ENCODE results near the gene CDK5.
"Not testable (repeated sequence)": the region's sequence is repeated elsewhere in the genome, so short reads cannot be mapped to it uniquely, and the experiment has no call there.

Gene CDK5

DNA sequence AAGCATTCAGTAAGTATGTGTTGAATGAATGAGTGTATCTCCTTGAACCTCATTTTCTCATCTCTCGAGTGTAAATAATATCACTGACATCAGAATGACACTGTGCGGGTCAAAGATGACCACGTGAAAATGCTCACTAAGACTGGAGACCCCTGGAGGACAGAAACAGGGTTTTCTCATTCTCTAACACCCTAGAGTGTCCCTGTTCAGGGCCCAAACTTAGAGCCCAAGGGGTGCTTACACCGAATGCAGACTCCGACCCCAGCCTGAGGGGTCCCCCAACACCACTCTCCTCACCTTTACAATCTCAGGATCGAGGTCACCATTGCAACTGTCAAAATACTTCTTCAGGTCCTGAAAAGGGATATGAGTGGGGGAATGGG, 1.4 kb downstream of the CDK5 start:
- no peak for DNase-seq

DNA sequence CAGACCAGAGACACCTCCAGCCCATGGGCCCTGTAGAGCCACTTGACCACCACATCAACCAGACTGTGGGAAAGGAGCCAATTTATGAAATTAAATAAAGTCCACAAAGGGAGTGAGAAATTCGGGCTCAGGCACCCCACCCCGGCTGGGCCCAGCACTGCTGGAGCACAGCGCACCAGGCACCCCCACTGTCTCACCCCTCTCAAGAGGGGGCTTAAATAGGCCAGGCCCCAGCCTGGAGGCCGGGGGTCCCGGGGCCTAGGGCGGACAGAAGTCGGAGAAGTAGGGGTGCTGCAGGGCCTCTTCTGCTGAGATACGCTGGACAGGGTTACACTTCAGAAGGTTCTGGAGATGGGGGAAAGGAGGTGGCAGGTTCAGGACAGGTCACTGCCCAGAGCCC, 3.9 kb downstream of the CDK5 start:
- DNase-seq = no peak

DNA sequence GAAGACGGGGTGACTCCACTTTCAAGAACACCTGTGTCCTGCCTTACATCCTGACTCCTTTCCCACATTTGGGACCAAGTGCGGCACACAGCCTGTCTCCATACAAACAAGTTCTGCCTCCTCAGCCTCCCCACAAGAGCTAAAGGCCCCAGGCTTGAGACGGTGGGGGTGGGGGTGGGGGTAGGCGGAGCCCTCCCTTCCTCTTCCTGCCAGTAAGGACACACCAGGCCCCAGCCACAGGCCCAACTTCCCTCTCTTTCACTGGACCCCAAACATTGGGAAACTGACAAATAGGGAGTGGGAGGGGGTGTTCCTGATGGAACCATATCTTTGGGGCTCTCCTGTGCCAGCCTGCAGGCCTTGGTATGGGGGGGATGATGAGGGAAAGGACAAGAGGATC, 4.6 kb downstream of the CDK5 start:
- DNase-seq = no peak

DNA sequence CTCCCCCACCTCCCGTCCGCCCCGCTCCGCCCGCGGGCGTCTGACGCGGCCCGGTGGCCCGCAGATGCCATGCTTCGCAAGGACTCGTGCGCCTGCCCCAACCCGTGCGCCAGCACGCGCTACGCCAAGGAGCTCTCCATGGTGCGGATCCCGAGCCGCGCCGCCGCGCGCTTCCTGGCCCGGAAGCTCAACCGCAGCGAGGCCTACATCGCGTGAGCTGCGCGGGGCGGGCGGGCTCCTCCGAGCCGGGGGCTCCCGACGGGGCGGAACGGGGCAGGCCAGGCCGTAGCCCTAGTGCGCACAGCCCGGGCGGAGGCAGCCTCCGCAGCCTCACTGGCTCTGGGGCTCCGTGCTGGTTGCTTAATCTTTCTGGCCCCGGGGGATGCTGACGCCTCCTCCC, 6.6 kb downstream of the CDK5 start:
- peak in 3 of 5 donors; percentile 42 to 57 (median 57) for DNase-seq

DNA sequence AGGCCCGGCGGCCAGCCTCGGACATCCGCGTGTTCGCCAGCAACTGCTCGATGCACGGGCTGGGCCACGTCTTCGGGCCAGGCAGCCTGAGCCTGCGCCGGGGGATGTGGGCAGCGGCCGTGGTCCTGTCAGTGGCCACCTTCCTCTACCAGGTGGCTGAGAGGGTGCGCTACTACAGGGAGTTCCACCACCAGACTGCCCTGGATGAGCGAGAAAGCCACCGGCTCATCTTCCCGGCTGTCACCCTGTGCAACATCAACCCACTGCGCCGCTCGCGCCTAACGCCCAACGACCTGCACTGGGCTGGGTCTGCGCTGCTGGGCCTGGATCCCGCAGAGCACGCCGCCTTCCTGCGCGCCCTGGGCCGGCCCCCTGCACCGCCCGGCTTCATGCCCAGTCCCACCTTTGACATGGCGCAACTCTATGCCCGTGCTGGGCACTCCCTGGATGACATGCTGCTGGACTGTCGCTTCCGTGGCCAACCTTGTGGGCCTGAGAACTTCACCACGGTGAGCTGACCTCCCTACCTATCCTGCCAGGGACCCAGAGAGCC, 8.7 kb downstream of the CDK5 start:
- DNase-seq = no peak

DNA sequence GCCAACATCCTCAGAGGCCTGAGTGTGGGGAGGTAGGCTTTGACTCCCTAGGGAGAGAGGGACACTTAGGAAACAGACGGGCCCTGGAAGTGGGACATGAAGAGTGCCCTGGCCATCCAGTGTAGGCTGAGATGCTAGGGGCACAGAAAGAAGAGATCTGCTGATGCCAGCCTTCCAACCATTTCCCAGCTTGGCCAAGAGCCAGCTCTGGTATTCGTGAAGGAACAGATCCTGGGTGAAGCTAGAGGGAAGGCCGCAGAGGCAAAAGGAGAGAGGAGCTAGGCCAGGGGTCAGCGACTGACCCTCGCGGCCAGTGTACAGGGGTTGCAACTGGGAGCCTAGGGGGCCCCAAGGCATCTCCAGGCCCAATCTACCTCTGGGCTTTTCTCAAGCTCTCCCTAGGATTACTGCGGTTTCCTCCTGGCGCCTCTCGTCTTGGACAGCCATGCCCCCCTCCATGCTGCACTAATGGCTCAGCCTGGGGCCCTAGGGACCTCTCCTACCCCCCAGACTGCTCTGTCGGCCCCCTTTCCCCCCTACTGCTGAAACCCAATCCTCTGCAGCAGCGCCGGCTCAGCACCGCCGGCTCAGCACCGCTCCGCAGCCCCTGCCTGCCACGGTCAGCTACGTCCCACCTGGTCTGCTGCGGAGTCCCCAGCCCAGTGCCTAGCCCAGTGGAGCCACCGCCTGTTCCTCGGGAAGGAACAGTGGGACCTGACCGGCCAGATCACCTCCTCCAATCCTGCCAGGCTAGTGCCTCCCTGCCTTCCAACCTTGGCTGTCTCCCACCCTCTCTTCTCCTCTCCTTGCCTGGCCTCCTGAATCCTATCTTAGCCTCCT, 9.5 kb downstream of the CDK5 start, which contains the start of gene ASIC3:
TSS of gene ASIC3 (plus strand) at position 556 of the 840 bp plus-strand sequence. CDS start 355 bp downstream, outside the sequence.
- no peak for DNase-seq

DNA sequence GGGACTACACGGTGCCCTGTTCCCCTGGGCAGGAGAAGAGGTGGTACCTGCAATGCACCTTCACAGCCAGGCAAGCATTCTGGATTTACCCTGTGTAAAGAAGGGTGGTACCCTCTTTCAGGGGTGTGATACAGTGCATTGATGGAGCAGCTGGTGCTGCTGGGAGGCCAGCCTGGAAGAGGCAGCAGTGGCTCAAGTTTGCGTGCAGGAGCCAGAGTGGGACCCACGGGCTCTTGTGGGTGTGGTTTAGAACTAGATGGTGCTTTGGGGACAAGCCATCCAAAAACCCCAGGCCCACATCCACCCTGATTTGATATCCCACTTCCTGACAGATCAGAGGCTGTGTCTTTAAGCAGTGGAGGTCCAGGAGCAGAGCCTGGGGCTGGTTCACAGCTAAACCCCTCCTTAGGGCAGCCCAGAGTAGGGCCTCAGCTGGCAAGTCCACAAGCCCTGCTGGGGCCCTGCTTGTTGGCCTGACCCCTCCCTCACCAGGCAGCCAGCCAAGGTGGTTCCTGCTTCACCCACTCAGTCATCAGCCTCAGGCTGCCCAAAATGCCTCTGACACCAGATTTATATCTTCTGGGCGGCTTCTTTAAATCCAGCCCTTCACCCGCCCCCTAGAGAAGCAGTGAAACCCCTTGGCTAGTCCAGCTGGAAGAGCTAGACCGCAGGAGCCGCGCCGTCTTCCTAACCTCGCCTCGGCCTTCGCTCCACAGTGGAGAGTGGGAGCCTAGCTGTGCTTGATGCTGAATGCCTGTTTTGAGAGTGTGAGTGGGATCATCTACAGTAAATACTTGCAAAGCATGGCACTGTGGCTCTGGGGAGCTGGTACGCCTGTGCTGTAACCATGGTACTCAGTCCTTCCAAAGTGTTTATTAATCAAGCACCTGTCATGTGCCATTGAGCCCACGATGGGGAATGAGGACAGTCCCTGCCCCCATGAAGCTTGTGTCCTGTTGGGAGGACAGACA, 10.8 kb downstream of the CDK5 start:
- no peak for DNase-seq

DNA sequence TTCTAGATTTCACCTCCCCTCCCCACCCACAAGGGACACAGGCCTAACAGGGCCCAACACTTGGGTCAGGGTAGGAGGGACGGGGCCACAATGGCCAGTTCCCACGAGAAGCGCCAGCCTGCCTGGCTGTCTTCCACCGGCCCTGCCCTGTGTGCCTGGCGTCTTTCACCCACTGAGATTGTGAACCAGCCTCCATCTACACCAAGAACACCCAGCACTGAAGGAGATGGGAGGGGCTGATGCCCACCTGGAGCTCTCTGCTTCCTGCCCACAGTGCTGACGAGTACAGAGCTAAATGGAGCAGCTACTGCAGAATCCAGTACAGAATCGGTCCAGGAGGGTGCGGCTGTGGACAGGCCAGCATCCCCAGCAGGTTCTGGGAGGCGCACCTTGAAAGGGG, 11.7 kb downstream of the CDK5 start:
- DNase-seq = no peak

DNA sequence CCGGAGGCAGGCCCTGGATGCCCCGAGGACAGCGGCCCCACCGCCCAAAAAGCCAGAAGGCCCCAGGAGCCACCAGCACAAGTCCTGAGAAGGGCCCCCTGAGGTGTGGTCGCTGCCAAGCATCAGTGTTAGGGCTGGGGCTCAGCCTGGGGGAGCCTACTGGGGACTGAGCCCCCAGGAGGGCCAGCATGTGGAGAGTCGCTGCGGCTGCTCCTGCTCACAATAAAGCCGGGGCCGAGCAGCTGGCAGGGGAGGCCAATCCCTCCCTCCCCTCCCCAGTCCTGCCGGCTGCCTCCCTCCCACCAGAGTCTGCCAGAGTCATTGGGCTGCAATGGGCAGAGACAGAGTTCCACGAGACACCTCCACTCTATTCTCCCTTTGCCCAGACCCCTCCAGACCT, 12.4 kb downstream of the CDK5 start:
- DNase-seq = no peak

DNA sequence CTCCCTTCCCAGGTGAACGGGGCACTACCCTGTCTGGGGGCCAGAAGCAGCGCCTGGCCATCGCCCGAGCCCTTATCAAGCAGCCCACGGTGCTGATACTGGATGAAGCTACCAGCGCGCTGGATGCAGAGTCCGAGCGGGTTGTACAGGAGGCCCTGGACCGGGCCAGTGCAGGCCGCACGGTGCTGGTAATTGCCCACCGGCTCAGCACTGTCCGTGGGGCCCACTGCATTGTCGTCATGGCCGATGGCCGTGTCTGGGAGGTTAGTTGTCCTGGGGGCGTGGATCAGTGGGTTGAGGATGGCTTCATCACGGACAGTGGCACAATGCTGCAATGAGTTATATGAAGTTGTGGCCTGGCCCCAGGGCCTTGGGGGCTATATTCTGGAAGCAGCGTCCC, 13.7 kb downstream of the CDK5 start:
- DNase-seq = no peak

DNA sequence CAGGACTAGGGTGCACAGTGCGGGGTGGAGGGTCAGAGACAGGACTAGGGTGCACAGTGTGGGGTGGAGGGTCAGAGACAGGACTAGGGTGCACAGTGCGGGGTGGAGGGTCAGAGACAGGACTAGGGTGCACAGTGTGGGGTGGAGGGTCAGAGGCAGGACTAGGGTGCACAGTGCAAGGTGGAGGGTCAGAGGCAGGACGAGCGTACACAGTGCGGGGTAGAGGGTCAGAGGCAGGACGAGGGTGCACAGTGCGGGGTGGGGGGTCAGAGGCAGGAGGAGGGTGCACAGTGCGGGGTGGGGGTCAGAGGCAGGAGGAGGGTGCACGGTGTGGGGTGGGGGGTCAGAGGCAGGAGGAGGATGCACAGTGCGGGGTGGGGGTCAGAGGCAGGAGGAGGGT, 14.2 kb downstream of the CDK5 start:
- DNase-seq = not testable (repeated sequence)

DNA sequence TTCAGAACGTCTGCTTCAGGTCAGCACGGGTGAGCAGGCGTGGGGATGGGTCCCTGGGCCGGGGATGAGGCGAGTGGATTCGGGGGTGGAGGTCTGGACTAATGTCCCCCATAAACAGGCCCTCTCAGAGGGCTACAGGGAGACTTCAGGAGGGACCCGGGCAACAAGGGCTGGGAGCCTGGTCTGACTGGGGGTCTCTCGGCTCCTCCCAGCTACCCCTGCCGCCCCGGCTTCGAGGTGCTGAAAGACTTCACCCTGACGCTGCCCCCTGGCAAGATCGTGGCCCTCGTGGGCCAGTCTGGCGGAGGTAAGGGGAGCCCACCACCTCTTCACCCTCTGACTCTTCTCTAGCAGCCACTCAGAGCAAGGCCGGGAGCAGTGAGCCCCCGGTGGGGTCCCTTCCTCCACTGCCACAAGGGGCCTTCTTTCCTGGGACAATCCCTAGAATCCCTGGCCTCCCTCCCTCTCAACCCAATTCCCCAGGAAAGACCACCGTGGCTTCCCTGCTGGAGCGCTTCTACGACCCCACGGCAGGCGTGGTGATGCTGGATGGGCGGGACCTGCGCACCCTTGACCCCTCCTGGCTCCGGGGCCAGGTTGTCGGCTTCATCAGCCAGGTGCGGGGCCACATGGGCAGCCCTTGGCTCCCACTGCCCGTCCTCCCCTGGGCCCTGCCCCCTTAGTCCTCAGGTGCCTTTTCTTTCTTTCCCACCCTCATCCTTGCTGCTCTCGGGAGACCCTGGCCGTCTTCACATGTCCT, 16.9 kb downstream of the CDK5 start:
- DNase-seq = no peak

DNA sequence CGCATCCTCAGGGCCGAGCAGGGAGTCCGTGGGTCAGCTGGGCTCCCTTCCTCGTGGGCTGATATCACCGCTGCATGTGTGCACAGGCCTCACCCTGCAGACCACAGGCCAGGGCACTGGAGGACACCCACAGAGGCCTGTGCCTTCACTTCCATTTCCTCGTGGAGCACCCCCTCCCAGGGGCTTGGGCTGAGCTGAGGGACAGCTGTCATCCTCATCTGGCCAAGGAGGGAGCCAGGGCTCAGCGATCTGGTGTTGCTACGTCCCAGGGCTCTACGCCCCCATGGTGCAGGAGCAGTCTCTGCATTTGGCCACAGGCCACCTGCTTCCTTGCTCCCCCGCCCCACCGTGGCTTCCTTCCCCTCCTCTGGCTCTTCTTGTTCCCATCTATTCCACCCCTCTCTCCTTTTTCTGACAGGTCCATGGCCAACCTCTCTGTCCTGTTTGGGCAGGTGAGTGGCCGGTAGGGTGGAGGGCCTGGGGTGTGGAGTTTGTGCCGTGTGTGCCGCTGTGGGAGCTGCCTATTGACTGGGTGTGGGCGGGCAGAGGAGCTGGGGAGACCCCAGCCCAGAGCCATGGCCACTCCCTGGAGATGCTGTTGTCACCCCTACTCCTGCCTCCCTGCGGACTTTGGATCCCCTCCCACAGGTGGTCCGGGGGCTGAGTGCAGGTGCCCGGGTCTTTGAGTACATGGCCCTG, 17.7 kb downstream of the CDK5 start:
- DNase-seq = no peak

DNA sequence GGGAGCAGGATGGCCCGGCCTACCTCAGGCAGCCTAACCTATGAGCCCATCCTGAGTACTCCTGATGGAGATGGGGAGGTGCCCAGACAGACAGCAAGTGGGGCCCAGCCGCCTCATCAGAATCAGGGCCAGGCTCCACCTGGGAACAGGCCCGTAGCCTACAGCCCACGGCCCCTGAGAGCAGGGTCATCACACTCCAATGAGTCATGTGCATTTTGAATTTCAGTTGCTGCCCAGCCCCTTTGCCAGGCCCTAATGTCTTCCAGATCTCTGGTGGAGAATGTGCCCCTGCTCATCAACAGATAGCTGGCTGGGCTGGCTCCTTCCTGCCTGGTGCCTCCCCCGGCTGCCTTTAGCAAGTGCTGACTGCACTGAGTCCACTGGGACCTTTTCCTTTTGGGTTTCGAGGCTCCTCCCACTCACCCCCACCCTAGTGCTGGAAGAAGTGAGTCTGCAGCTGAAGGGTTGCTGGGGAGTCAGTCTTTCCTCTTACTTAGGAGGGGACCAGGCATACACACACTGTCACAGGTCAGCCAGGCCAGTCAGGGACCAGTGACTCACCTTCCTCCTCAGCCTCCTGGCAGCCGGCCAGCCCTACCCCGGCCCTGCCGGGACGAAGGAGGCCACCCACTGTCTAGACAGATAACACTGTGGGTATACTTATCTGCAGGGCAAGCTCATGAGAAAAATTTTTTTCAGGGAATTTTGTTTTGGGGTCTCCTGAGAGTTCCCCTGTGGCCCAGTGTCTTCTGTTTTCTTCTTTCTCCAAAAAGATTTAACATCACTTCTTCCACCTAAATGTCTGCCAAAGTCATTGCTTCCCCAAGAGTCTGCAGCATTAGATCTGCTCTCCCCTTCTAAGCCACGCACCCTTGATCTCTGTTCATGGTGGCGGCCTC, 18.5 kb downstream of the CDK5 start:
- DNase-seq = peak in 1 of 5 donors; percentile 33

DNA sequence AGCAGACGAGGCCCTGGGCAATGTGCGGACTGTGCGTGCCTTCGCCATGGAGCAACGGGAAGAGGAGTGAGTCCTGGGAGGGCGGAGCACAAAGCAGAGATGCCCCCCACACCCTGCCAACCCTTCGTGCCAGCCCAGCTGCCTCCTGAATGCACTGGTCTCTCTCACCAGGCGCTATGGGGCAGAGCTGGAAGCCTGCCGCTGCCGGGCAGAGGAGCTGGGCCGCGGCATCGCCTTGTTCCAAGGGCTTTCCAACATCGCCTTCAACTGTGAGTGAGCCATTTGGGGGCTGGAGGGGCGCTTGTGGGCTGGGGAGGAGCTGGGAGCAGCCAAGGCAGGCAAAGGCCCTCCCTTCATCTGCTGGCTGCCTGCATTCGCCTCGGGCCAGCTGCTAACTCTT, 21.8 kb downstream of the CDK5 start:
- no peak for DNase-seq

DNA sequence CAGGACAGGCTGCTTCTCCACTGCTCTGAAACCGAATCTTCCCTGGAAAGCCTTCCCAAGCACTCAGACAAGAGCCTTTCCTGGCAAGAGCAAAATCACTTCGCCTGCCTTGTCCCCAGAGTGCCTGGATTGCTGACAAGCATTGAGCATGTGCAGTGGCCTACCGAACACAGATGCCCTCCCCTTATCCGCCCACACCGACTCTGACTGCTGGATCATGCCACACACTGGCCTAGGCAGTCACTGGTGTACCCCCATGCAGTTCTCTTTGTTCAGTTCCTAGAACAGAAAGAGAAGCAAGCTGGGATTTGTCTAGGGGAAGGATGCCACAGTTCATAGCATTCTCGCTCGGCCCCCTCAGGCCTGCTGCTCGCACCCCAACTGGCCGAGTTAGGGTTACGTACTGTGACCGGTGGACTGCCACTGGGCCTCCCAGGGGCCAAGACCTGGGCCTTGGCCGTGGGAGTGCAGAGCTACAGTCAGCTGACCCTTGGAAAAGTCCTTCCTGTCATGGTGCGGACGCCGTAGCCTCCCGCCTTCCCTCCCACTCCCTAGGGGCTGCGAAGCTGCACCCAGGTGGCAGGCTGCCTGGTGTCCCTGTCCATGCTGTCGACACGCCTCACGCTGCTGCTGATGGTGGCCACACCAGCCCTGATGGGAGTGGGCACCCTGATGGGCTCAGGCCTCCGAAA, 22.5 kb downstream of the CDK5 start:
- no peak for DNase-seq

DNA sequence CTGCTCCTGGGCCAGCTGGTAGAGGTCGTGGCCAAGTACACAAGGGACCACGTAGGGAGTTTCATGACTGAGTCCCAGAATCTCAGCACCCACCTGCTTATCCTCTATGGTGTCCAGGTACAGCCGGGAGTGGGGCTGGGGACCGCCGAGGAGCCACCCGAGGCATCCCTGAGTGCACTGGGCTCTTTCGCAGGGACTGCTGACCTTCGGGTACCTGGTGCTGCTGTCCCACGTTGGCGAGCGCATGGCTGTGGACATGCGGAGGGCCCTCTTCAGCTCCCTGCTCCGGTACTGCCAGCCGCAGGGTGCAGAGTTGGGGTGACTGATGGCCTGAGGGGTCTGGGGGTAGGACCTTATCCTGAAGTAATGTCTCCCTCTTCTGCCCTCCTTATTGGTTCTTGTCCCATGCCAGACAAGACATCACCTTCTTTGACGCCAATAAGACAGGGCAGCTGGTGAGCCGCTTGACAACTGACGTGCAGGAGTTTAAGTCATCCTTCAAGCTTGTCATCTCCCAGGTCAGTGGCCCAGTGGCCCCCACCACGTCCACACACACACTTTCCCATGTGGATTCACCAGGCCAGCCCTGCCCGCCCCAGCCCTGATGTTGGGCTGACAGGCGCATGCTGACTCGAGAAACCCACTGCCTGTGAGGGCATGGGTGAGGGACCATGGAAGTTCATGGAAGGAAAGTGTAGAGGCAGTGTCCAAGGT, 23.2 kb downstream of the CDK5 start:
- DNase-seq = no peak

DNA sequence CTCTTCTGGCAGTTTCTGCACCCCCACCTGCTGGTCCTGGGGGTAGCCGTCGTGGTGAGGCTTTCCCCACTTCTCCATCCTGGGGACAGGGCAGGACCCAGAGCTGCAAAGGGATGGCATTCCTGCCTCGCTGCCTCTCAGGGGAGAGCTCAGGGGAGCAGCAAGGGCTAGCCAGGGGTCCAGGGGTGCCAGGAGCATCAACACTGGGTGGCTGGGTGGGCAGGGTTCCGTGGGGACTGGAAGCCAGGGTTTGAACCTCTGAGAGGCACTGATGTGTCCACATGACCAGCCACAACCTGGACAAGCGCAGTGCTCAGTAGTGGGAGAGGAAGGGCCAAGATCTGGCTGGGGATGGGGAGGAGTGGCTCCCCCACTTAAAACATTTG, 23.8 kb downstream of the CDK5 start:
- DNase-seq = no peak

Data from T-helper 1 cell (primary cell).